ENCODE data around the gene FUS. TPM values are rescaled to one million over a fixed set of nuclear protein-coding genes. Genes with fewer than 3 reads are reported as not detected.
A peak's percentile ranks its signal among the peaks of the same experiment; 100 is the strongest.

FUS gene
- total and polyA plus RNA-seq, 2 of the 13 experiments (the other 11 are each of a cell fraction or from before 2014, with no cell fraction given) = 68.1 to 168 TPM

- no peak; the same call in 1 of the 2 replicates for TF ChIP-seq ETV6 (CRISPR knock-in tag; conservative IDR thresholded peaks at IDR 0.05)
- no peak for TF ChIP-seq ZNF382 (CRISPR knock-in tag; IDR thresholded peaks at IDR 0.05; ENCODE audit: borderline replicate concordance)
- no peak for TF ChIP-seq SUZ12 (IDR thresholded peaks at IDR 0.05; ENCODE audit: low read depth, low read length)
- peak; percentile 82 for TF ChIP-seq GABPB1 (CRISPR knock-in tag; IDR thresholded peaks at IDR 0.05)
- peak; percentile 26; the same call in 1 of the 2 replicates for TF ChIP-seq CREBL2 (CRISPR knock-in tag; IDR thresholded peaks at IDR 0.05; ENCODE audit: borderline replicate concordance)
- TF ChIP-seq SIX1 (CRISPR knock-in tag; IDR thresholded peaks at IDR 0.05; ENCODE audit: borderline replicate concordance) = no peak
- no peak for TF ChIP-seq NFIB (CRISPR knock-in tag; IDR thresholded peaks at IDR 0.05; ENCODE audit: borderline replicate concordance)
- 0 out of 2 replicates have a peak, but pooled peaks have one; percentile 62 for TF ChIP-seq ZC3H13 (CRISPR knock-in tag; IDR thresholded peaks at IDR 0.05)
- 0 out of 2 replicates have a peak, but pooled peaks have one; percentile 52 for TF ChIP-seq KDM3A (CRISPR knock-in tag; IDR thresholded peaks at IDR 0.05; ENCODE audit: low read depth)
- TF ChIP-seq, protein P1, sequence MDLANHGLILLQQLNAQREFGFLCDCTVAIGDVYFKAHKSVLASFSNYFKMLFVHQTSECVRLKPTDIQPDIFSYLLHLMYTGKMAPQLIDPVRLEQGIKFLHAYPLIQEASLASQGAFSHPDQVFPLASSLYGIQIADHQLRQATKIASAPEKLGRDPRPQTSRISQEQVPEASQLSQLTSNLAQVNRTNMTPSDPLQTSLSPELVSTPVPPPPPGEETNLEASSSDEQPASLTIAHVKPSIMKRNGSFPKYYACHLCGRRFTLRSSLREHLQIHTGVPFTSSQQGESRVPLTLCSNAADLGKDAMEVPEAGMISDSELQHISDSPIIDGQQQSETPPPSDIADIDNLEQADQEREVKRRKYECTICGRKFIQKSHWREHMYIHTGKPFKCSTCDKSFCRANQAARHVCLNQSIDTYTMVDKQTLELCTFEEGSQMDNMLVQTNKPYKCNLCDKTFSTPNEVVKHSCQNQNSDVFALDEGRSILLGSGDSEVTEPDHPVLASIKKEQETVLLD (CRISPR knock-in tag; IDR thresholded peaks at IDR 0.05; ENCODE audit: low read depth) = 0 out of 2 replicates have a peak, but pooled peaks have one; percentile 34
- peak; percentile 87; the same call in 1 of the 2 replicates for TF ChIP-seq IRX3 (CRISPR knock-in tag; IDR thresholded peaks at IDR 0.05; ENCODE audit: borderline replicate concordance, low read depth)
- TF ChIP-seq ZNF691 (CRISPR knock-in tag; IDR thresholded peaks at IDR 0.05; ENCODE audit: borderline replicate concordance, low read depth) = peak; percentile 87; the same call in 1 of the 2 replicates
- no peak for TF ChIP-seq ZNF503 (CRISPR knock-in tag; IDR thresholded peaks at IDR 0.05)
- peak; percentile 91 for TF ChIP-seq RXRB (CRISPR knock-in tag; IDR thresholded peaks at IDR 0.05; ENCODE audit: borderline replicate concordance)
- TF ChIP-seq MATR3 (CRISPR knock-in tag; IDR thresholded peaks at IDR 0.05) = no peak; the same call in 1 of the 2 replicates
- peak; percentile 92 for TF ChIP-seq IRF2 (CRISPR knock-in tag; IDR thresholded peaks at IDR 0.05)
- peak; percentile 56; the same call in 1 of the 2 replicates for TF ChIP-seq HOXA5 (CRISPR knock-in tag; IDR thresholded peaks at IDR 0.05)
- 0 out of 2 replicates have a peak, but pooled peaks have one; percentile 22 for TF ChIP-seq SMAD3 (CRISPR knock-in tag; IDR thresholded peaks at IDR 0.05)
- peak; percentile 54; the same call in 1 of the 2 replicates for TF ChIP-seq IRF9 (CRISPR knock-in tag; IDR thresholded peaks at IDR 0.05; ENCODE audit: borderline replicate concordance)
- TF ChIP-seq ZNF564 (CRISPR knock-in tag; IDR thresholded peaks at IDR 0.05) = peak; percentile 84
- TF ChIP-seq MED8 (CRISPR knock-in tag; IDR thresholded peaks at IDR 0.05; ENCODE audit: insufficient replicate concordance) = peak; percentile 69
- peak; percentile 95 for TF ChIP-seq ELF3 (CRISPR knock-in tag; IDR thresholded peaks at IDR 0.05)
- TF ChIP-seq ERF (CRISPR knock-in tag; IDR thresholded peaks at IDR 0.05) = peak; percentile 97
- TF ChIP-seq AKAP8 (CRISPR knock-in tag; IDR thresholded peaks at IDR 0.05) = peak; percentile 58; the same call in 1 of the 2 replicates
Observed at GRCh38 chr16:31142109-31143010, 37.6 kb upstream of the FUS start (continued).

Measured in HepG2 (cell line).